Measurements from ENCODE around the gene PROM1. TPM values are rescaled to one million over a fixed set of nuclear protein-coding genes. Genes with fewer than 3 reads are reported as not detected.

The PROM1 gene
- total RNA-seq, 2 experiments from 2014 or later: 0.34 to 0.56 TPM

DNA sequence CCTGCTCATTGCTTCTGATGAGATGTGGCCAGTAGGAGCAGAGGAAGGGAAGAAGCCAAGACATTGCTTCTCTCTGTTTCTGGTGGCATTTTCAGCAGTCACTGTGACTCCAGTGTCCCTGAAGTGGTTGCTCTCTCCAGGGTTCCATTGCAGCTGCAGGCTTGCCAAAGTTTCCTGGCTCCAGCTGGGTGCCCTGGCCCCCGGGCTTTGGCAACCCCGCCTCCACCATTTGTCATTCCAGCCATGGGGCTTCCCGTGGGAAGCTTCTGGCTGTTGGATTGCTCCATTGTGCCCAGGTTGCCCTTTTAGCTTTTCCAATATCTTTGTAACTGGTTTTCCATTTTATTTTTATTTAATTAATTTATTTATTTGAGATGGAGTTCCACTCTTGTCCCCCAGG lies 158.0 kb downstream of the PROM1 start:
- Mint-ChIP-seq H3K4me1 (peaks cover 18% of the 10 kb centered on the region), H3K27ac (no peak overlapping the region), H3K36me3 (no peaks in the 10 kb centered on the region), H3K4me3 (no peak overlapping the region), H3K9me3 (no peaks in the 10 kb centered on the region), H3K27me3 (peaks cover 7% of the 10 kb centered on the region)
- DNase-seq: no peak

DNA sequence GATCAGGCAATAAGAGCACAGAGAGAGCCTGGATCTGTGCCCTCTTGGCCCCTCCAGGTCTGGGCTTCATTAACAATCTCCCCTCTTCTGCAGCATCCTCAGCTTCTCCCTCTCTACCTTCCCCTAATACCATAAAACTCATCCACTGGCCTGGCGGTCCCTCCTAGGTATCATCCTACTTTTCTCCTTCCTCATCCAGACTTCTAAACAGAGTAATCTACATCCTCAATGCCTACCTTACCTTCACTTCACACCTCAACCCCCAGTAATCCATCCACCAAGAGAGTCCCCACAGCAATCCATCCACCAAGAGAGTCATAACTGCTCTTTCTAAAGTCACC lies 162.3 kb downstream of the PROM1 start:
- no peak for DNase-seq
- H3K4me3 Mint-ChIP-seq: no peak overlapping the region
- H3K27ac Mint-ChIP-seq: no peak overlapping the region
- peaks cover 17% of the 10 kb centered on the region for H3K27me3 Mint-ChIP-seq
- H3K9me3 Mint-ChIP-seq: no peaks in the 10 kb centered on the region
- no peaks in the 10 kb centered on the region for H3K4me1 Mint-ChIP-seq
- no peaks in the 10 kb centered on the region for H3K36me3 Mint-ChIP-seq

DNA sequence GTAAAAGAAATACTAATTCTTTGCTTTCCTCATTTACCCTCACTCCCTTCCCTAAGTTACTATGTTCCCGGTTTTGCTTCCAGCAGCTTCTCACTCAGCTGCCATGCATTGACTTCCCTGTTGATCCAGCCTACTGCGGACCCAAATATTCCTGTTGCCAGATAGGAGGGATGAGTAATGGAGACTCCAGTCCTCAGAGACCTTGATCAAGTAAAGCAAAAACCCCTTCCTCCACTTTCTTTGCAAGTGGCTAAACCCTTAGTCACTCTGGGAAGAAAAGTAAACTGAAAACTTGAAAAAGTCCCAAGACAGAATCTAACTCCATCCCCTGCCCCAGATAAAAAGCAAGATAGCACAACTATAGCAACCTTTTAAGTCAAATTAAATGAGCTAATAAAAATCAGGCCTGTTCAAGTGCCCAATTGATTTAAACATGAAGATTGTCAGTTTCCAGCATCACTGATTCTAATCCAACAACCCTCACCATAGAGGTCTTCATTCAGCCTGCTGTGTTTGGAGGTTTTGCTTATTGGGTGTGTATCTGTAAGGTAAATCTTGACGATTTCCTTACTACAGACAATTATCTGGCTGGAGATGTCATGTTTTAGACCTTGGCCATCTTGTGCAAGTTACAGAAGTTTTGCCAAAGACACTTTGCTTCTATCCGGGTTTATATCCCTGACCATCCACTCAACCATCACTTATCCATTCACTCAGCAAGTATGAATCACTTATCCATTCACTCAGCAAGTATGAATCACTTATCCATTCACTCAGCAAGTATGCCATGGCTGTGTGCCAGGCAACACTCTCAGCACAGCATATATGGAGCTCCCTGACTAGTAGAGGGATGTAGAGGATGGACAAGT lies 162.9 kb downstream of the PROM1 start:
- Mint-ChIP-seq H3K4me3 (no peak overlapping the region), H3K27ac (no peak overlapping the region), H3K9me3 (peaks cover 4% of the 10 kb centered on the region), H3K27me3 (peaks cover 17% of the 10 kb centered on the region), H3K4me1 (no peaks in the 10 kb centered on the region), H3K36me3 (no peaks in the 10 kb centered on the region)
- DNase-seq: no peak

DNA sequence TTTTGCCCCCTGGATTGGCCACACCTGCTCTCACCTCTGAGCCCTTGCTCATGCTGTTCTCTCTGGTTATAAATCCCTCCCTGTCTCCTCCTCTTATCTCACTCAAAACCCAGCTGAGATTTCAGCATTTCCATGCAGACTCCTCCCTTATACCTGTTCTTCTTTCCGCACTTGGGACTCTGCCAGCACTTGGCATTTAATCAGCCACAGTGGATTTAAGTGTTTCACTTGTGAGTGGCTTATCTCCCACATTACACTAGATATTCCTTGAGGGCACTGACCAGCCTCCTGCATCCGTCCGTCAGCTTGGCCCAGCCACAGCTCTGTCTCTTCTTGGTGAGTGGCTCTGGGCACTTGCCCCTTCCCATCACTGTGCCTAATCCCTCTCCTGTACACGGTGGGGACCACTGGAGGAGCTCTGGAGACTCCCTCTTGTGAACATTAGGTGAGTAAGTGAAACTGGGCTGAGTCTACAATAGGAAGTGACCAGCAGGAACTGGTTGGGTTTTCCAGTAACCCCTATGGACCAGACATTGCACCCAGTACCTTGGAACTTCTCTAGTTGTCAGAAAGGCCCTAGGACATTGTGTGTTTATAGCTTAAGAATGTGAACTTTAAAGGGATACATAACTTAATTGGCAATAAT lies 165.2 kb downstream of the PROM1 start:
- peaks cover 7% of the 10 kb centered on the region for H3K4me1 Mint-ChIP-seq
- H3K36me3 Mint-ChIP-seq: peaks cover 2% of the 10 kb centered on the region
- DNase-seq: no peak
- no peak overlapping the region for H3K27ac Mint-ChIP-seq
- peaks cover 13% of the 10 kb centered on the region for H3K27me3 Mint-ChIP-seq
- H3K4me3 Mint-ChIP-seq: no peak overlapping the region
- peaks cover 7% of the 10 kb centered on the region for H3K9me3 Mint-ChIP-seq

Other genes starting within 250 kb of the PROM1 start
- gene FGFBP1, start 145.3 kb downstream of the PROM1 start, total RNA-seq: not detected
- gene FGFBP2, start 120.8 kb downstream of the PROM1 start, total RNA-seq: 1 to 10 TPM; 8.6 to 8.9 TPM
- gene TAPT1, start 142.4 kb upstream of the PROM1 start, total RNA-seq: 10 to 100 TPM; 28.5 to 31.3 TPM